ENCODE results near the gene LMNTD1.
"Not testable (repeated sequence)": the region's sequence is repeated elsewhere in the genome, so short reads cannot be mapped to it uniquely, and the experiment has no call there.

The LMNTD1 gene

DNA sequence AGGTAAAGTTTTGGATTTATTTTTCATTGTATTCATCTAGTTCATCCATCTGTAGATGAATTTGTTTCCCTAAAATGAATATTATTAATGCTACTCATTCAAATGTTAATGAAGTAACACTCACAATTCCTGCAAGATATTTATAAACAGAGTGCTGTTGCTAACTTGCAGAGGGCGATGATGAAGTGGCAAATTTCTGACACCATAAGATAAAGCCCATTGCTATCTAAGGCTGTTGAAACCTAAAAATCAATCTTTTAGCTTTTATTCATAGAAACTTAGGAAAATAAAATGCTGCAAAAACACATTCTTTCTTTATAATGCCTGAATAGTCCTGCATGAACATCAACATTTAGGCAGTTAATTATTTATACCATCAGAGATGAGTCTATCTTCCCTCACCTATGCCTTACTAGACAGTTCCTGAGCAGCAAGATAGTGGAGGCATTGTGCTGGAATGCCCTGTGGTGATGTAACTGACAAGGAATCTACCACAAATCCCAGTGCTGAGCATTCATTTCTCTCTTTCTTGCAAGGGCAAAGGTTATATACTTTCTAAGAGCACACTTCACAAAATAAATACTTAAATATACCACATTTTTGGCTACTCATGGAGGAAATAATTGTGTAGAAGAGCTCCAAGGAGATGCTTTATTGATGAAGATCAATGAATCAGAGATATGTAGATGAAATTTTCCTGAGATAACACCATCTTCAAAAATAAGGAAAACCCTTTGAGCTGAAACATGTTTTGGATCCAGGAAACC, 57.6 kb downstream of the LMNTD1 start:
- Histone ChIP-seq H2AFZ (no peak overlapping the region), H3K9me3 (ENCODE audit: control insufficient read depth, low read length) (no peaks in the 10 kb centered on the region), H3K79me2 (no peaks in the 10 kb centered on the region), H3K4me1 (no peaks in the 10 kb centered on the region), H3K27ac (no peak overlapping the region), H3K36me3 (ENCODE audit: control insufficient read depth, insufficient read depth, low read length) (no peaks in the 10 kb centered on the region), H3K4me3 (ENCODE audit: low read depth, low read length) (no peak overlapping the region), H3K27me3 (ENCODE audit: control insufficient read depth, insufficient read depth, low read length) (no peaks in the 10 kb centered on the region), H3K4me2 (ENCODE audit: low read length) (no peak overlapping the region), H3K9ac (no peak overlapping the region)
- TF ChIP-seq, protein P1, sequence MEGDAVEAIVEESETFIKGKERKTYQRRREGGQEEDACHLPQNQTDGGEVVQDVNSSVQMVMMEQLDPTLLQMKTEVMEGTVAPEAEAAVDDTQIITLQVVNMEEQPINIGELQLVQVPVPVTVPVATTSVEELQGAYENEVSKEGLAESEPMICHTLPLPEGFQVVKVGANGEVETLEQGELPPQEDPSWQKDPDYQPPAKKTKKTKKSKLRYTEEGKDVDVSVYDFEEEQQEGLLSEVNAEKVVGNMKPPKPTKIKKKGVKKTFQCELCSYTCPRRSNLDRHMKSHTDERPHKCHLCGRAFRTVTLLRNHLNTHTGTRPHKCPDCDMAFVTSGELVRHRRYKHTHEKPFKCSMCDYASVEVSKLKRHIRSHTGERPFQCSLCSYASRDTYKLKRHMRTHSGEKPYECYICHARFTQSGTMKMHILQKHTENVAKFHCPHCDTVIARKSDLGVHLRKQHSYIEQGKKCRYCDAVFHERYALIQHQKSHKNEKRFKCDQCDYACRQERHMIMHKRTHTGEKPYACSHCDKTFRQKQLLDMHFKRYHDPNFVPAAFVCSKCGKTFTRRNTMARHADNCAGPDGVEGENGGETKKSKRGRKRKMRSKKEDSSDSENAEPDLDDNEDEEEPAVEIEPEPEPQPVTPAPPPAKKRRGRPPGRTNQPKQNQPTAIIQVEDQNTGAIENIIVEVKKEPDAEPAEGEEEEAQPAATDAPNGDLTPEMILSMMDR (IDR thresholded peaks at IDR 0.05), result no peak

DNA sequence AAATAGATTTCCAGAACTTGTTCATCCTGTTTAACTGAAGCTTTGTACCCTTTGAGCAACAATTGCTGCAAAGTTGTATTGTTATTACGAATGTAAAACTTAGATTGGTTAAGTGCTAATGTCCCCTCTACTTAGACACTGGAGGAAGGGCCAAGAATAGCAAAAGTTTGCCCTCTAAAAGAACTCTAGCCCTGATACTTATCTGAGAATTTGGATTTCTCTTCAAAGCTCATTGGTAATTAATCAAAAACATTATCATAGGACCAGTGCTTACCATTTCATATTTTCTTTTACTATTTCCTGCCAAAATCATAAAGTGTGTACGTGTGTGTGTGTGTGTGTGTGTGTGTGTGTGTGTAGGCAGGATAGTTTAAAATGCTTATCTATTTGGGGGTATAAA, 58.2 kb downstream of the LMNTD1 start:
- Histone ChIP-seq H3K4me3 (ENCODE audit: low read depth, low read length) (no peak overlapping the region), H2AFZ (no peak overlapping the region), H3K79me2 (no peaks in the 10 kb centered on the region), H3K27me3 (ENCODE audit: control insufficient read depth, insufficient read depth, low read length) (no peaks in the 10 kb centered on the region), H3K4me1 (no peaks in the 10 kb centered on the region), H3K4me2 (ENCODE audit: low read length) (no peak overlapping the region), H3K9me3 (ENCODE audit: control insufficient read depth, low read length) (no peaks in the 10 kb centered on the region), H3K27ac (no peak overlapping the region), H3K36me3 (ENCODE audit: control insufficient read depth, insufficient read depth, low read length) (no peaks in the 10 kb centered on the region), H3K9ac (no peak overlapping the region)
- TF ChIP-seq, protein P1 (IDR thresholded peaks at IDR 0.05), result no peak

DNA sequence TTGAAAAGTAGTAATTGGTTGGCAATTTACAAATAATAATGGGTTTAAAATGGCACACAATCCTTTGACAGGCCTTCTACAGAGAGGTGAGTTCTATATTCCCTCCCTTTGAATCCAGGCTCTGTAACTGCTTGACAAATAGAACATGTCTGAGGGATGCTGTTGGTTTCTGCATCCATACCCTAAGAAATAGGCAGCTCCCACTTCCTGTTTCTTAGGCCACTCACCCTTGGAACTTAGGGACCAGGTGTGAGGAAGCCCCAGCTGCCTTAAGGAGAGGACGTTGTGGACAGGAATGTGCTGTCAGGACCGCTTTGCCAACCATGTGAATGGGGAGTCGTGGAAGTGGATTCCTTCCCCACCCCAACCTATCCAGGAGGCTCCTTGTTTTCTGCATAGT, 59.4 kb downstream of the LMNTD1 start:
- Histone ChIP-seq H3K9ac (no peak overlapping the region), H3K4me1 (no peaks in the 10 kb centered on the region), H3K9me3 (ENCODE audit: control insufficient read depth, low read length) (no peaks in the 10 kb centered on the region), H3K27ac (no peak overlapping the region), H3K36me3 (ENCODE audit: control insufficient read depth, insufficient read depth, low read length) (no peaks in the 10 kb centered on the region), H3K4me3 (ENCODE audit: low read depth, low read length) (no peak overlapping the region), H2AFZ (no peak overlapping the region), H3K27me3 (ENCODE audit: control insufficient read depth, insufficient read depth, low read length) (no peaks in the 10 kb centered on the region), H3K79me2 (no peaks in the 10 kb centered on the region), H3K4me2 (ENCODE audit: low read length) (no peak overlapping the region)
- TF ChIP-seq, protein P1 (IDR thresholded peaks at IDR 0.05), result no peak

DNA sequence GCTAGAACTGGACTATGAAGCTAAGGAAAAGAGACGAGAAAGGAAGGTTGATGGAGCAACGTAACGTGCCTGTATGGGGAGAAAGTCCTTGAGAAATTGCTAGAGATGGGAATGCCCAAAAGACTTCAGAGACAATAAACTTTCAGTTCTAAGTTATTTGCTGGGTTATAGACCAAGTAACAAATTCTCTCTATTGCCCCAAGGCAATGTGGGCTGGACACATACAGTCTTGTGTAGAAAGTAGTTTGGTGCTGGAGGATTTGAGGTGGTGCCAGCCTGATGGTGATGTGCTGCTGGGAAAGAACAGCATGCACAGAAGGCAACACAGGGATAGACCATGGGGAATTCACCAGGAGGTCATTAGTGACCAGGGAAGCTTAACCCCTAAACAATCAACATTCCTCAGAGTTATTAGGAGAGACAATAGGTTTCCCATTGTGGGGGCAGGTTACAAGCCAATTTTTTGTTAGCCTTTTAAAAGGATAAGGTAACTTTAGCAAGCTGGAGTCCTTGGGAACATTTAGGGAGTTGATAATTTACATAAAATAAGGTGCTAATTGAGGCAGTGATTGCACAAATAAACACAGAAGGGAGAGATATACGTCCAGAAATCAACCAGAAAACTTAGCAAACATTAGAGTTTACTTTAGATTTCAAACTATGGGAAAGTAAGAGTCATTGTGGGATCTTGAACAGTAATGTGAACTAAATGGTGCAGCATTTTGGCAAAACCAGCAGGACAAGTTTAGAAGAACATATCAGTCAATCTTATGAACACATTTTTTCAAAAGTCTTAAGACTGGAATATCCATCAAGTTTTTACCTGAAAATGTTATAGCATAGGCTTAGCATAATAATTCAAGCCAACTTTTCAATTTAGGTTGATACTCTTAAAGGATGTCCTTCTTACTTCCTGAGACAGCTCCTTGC, 61.4 kb downstream of the LMNTD1 start:
- Histone ChIP-seq H3K4me2 (ENCODE audit: low read length) (no peak overlapping the region), H3K9me3 (ENCODE audit: control insufficient read depth, low read length) (no peaks in the 10 kb centered on the region), H3K79me2 (no peaks in the 10 kb centered on the region), H3K36me3 (ENCODE audit: control insufficient read depth, insufficient read depth, low read length) (no peaks in the 10 kb centered on the region), H3K27ac (no peak overlapping the region), H3K4me3 (ENCODE audit: low read depth, low read length) (no peak overlapping the region), H2AFZ (no peak overlapping the region), H3K9ac (no peak overlapping the region), H3K4me1 (no peaks in the 10 kb centered on the region), H3K27me3 (ENCODE audit: control insufficient read depth, insufficient read depth, low read length) (no peaks in the 10 kb centered on the region)
- TF ChIP-seq, protein P1 (IDR thresholded peaks at IDR 0.05), result no peak

DNA sequence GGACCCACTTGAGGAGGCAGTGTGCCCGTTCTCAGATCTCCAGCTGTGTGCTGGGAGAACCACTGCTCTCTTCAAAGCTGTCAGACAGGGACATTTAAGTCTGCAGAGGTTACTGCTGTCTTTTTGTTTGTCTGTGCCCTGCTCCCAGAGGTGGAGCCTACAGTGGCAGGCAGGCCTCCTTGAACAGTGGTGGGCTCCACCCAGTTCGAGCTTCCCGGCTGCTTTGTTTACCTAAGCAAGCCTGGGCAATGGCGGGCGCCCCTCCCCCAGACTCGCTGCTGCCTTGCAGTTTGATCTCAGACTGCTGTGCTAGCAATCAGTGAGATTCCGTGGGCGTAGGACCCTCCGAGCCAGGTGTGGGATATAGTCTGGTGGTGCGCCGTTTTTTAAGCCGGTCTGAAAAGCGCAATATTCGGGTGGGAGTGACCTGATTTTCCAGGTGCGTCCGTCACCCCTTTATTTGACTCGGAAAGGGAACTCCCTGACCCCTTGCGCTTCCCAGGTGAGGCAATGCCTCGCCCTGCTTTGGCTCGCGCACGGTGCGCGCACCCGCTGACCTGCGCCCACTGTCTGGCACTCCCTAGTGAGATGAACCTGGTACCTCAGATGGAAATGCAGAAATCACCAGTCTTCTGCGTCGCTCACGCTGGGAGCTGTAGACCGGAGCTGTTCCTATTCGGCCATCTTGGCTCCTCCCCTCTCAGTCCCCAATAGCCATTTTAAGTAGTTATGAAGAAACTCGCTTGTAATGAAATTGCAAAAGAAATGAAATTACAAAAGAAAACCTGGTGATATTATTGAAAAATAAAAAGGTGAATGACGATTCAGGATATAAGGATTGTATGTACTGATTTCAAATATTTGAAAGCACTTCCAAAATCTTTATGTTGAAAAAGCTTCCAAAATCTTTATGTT, 63.9 kb downstream of the LMNTD1 start:
- not testable (repeated sequence) for H3K4me2 ChIP-seq (ENCODE audit: low read length); H3K79me2 ChIP-seq; H3K27me3 ChIP-seq (ENCODE audit: control insufficient read depth, insufficient read depth, low read length); H3K9me3 ChIP-seq (ENCODE audit: control insufficient read depth, low read length); H3K4me1 ChIP-seq; H3K4me3 ChIP-seq (ENCODE audit: low read depth, low read length); H3K27ac ChIP-seq; H3K9ac ChIP-seq; H3K36me3 ChIP-seq (ENCODE audit: control insufficient read depth, insufficient read depth, low read length); H2AFZ ChIP-seq
